GM20000 (cell line): ENCODE results near the gene ITPR3.

Experiments
- DNase-seq: peaks from one replicate; pipeline ENCODE4 v3.0.0; 2012; ENCODE audit warnings: low spot score
- TF ChIP-seq, protein P1 (sequence below): IDR thresholded peaks from 2 replicates; pipeline ENCODE4 v1.5.1; 2012; ENCODE audit warnings: mild to moderate bottlenecking, control low read depth; ENCODE audit errors: extremely low read depth, missing control alignments

The ITPR3 gene

DNA sequence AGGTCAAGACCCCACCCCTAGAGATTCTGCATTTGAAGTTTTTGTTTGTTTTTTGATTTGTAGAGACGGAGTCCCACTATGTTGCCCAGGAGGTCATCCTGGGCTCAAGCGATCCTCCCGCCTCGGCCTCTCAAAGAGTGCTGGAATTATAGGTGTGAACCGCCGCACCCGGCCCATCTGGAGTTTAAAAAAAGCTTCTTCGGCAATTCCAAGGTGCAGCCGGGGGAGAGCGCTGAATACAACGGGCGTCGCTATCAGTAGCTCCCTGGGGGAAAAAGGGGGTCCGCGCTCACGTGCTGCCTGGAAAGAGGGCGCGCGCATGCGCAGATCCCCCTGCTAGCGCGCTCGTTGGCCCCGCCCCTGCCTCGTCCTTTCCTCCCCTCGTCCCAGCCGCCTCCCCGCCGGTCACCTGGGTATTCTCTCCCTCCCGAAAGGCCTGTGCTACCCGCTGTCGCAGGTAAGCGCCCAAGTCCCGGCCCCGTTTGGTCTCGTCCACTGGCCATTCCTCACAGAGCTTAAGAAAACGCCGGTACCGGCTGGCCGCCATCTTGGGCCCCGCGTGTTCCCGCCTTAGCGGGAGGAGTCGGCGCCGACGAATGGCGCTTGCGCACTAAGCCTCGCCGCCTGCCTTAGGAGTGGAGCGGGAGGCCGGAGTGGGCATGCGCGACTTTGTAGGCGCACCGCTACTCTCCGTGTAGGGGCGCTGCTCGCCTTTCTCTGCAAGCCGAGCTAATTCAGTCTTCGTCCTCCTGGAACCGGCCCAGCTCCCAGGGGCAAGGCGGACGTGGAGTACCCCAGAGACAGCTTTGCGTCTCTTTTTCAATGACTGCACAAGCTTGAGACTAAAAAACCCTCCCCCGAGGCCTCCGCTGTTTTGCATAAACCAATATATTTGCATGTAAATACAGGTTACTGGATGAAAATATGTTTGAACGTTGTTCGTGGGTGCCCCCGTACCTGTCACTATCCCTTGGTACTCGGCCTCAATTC, 90.3 kb downstream of the ITPR3 start, which contains the start of gene UQCC2:
UQCC2 (minus strand) TSS at position 561 of the 990 bp plus-strand sequence; CDS start at position 547, 14 bp downstream.
- DNase-seq: peak; percentile 94
- TF ChIP-seq, protein P1, sequence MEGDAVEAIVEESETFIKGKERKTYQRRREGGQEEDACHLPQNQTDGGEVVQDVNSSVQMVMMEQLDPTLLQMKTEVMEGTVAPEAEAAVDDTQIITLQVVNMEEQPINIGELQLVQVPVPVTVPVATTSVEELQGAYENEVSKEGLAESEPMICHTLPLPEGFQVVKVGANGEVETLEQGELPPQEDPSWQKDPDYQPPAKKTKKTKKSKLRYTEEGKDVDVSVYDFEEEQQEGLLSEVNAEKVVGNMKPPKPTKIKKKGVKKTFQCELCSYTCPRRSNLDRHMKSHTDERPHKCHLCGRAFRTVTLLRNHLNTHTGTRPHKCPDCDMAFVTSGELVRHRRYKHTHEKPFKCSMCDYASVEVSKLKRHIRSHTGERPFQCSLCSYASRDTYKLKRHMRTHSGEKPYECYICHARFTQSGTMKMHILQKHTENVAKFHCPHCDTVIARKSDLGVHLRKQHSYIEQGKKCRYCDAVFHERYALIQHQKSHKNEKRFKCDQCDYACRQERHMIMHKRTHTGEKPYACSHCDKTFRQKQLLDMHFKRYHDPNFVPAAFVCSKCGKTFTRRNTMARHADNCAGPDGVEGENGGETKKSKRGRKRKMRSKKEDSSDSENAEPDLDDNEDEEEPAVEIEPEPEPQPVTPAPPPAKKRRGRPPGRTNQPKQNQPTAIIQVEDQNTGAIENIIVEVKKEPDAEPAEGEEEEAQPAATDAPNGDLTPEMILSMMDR: peak; percentile 55

- TF ChIP-seq, protein P1: no peak
Observed at GRCh38 chr6:33712914-33713313, 91.8 kb downstream of the ITPR3 start.

GRCh38 chr6:33713786-33714185, 92.7 kb downstream of the ITPR3 start:
- TF ChIP-seq, protein P1: no peak
- no peak for DNase-seq

More at GRCh38 chr6:33712914-33713313, 91.8 kb downstream of the ITPR3 start:
- DNase-seq: no peak

- TF ChIP-seq, protein P1: no peak
- DNase-seq: no peak
Observed at GRCh38 chr6:33714385-33715040, 93.4 kb downstream of the ITPR3 start.

DNA sequence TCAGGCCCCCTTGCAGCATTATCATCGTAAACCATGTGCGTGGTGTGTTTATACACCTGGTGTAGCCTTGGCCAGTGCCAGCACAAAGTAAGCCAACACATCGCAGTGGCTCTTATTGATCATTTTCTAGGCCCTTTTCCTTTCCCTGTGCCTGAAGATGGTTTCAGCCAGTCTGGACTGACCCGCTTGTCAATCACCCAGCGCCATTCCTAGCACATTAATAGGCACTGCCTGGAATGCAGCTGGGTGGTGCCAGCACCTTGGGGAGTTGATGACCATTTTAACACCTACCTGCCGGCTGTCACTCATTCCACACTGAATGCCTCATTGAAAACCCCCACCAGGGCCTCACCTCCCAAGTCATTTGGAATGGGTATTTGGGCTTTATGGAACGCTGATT, 95.3 kb downstream of the ITPR3 start:
- TF ChIP-seq, protein P1: no peak
- no peak for DNase-seq

DNA sequence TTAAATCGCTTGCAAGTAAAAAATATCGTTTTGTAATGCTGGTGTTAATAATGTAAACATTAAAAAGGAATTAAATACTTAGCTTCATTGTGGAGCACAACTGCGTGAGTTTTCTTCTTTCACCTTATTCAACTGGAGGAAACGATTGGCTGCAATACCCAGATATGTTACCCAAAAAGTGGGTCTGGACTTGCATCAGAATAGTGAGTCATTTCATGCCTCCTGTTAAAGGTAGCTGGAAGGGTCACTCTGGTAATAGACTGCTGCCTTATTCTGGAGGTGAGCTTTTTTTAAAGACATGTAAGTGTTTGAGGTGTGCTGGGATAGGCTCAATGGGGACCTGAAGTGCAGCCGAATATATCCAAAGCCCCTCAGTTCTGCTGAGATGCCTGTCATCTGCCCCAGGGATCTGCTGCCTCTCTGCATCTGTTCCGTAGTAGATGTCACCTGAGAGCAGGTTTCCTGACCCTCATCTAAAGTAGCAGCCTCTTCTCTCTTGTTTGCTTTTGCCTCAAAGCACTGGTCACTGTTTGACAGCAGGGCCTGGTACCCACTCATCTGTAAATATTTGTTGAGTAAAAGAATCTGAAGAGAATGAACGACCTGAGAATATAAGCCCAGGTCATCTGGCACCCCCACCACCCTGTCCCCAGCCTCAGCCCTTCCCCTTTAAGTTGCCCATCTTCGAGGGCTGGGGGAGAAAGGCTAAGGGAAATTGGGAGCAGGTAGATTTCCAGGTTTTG, 95.9 kb downstream of the ITPR3 start:
- no peak for DNase-seq
- TF ChIP-seq, protein P1: no peak
